ENCODE measurements around the gene SLC22A31.
"Not testable (repeated sequence)": the region's sequence is repeated elsewhere in the genome, so short reads cannot be mapped to it uniquely, and the experiment has no call there.

Gene SLC22A31

GRCh38 chr16:89187032-89187769, 13.1 kb downstream of the SLC22A31 start:
- TF ChIP-seq CTCF (IDR thresholded peaks at IDR 0.05; ENCODE audit: insufficient read depth, low read depth, low read length, missing control alignments), result no peak
- H3K4me3 ChIP-seq (ENCODE audit: low read length), result no peak overlapping the region
- no peak for DNase-seq (ENCODE audit: low read depth)

- not testable (repeated sequence) for H3K4me3 ChIP-seq (ENCODE audit: low read length); DNase-seq (ENCODE audit: low read depth)
Observed at GRCh38 chr16:89186593-89187031, 13.7 kb downstream of the SLC22A31 start.

GRCh38 chr16:89185887-89186592, 14.3 kb downstream of the SLC22A31 start:
- DNase-seq (ENCODE audit: low read depth); H3K4me3 ChIP-seq (ENCODE audit: low read length): not testable (repeated sequence)

GRCh38 chr16:89184933-89185794, 15.2 kb downstream of the SLC22A31 start:
- no peak for TF ChIP-seq CTCF (IDR thresholded peaks at IDR 0.05; ENCODE audit: insufficient read depth, low read depth, low read length, missing control alignments)
- H3K4me3 ChIP-seq (ENCODE audit: low read length), result no peak overlapping the region
- DNase-seq (ENCODE audit: low read depth), result no peak

GRCh38 chr16:89184677-89184932, 15.7 kb downstream of the SLC22A31 start:
- DNase-seq (ENCODE audit: low read depth), result no peak
- no peak for TF ChIP-seq CTCF (IDR thresholded peaks at IDR 0.05; ENCODE audit: insufficient read depth, low read depth, low read length, missing control alignments)
- no peak overlapping the region for H3K4me3 ChIP-seq (ENCODE audit: low read length)

GRCh38 chr16:89183975-89184676, 16.2 kb downstream of the SLC22A31 start:
- no peak for TF ChIP-seq CTCF (IDR thresholded peaks at IDR 0.05; ENCODE audit: insufficient read depth, low read depth, low read length, missing control alignments)
- no peak for DNase-seq (ENCODE audit: low read depth)
- H3K4me3 ChIP-seq (ENCODE audit: low read length), result no peak overlapping the region

- no peak for TF ChIP-seq CTCF (IDR thresholded peaks at IDR 0.05; ENCODE audit: insufficient read depth, low read depth, low read length, missing control alignments)
- no peak for DNase-seq (ENCODE audit: low read depth)
Observed at GRCh38 chr16:89183463-89183862, 16.9 kb downstream of the SLC22A31 start.

More at GRCh38 chr16:89183463-89183862, 16.9 kb downstream of the SLC22A31 start:
- H3K4me3 ChIP-seq (ENCODE audit: low read length), result no peak overlapping the region
